ENCODE measurements around the gene SEMA5A.

SEMA5A gene

GRCh38 chr5:9335269-9335668, 210.6 kb downstream of the SEMA5A start:
- TF ChIP-seq CTCF (IDR thresholded peaks at IDR 0.05; ENCODE audit: control extremely low read depth, extremely low read depth, low read depth, missing control alignments): no peak
- CTCF ChIA-PET: no interaction called here
- POLR2A ChIA-PET: no interaction called here
- no peak for DNase-seq (ENCODE audit: extremely low spot score)

GRCh38 chr5:9332026-9332425, 213.8 kb downstream of the SEMA5A start:
- ChIA-PET POLR2A (no interaction called here), CTCF (interaction anchor here (1.1 to 2.5 kb wide), 3 partner anchors 10 to 17 kb away, joined by 3 to 7 read pairs (median 3); no protein-coding TSS in a partner anchor)
- no peak for TF ChIP-seq CTCF (IDR thresholded peaks at IDR 0.05; ENCODE audit: control extremely low read depth, extremely low read depth, low read depth, missing control alignments)
- no peak for DNase-seq (ENCODE audit: extremely low spot score)

- ChIA-PET CTCF (interaction anchor here (1.1 to 2.5 kb wide), 3 partner anchors 11 to 18 kb away, joined by 3 to 7 read pairs (median 3); no protein-coding TSS in a partner anchor), POLR2A (no interaction called here)
- TF ChIP-seq CTCF (IDR thresholded peaks at IDR 0.05; ENCODE audit: control extremely low read depth, extremely low read depth, low read depth, missing control alignments): no peak
- no peak for DNase-seq (ENCODE audit: extremely low spot score)
Measured at GRCh38 chr5:9331372-9331771, 214.5 kb downstream of the SEMA5A start.

- ChIA-PET POLR2A (no interaction called here), CTCF (interaction anchor here (1.3 to 1.7 kb wide), 2 partner anchors 10 to 12 kb away, joined by 4 read pairs; no protein-coding TSS in a partner anchor)
- no peak for DNase-seq (ENCODE audit: extremely low spot score)
- no peak for TF ChIP-seq CTCF (IDR thresholded peaks at IDR 0.05; ENCODE audit: control extremely low read depth, extremely low read depth, low read depth, missing control alignments)
Measured at GRCh38 chr5:9329125-9329524, 216.8 kb downstream of the SEMA5A start.

GRCh38 chr5:9325549-9325948, 220.3 kb downstream of the SEMA5A start:
- ChIA-PET CTCF (no interaction called here), POLR2A (no interaction called here)
- DNase-seq (ENCODE audit: extremely low spot score): no peak
- TF ChIP-seq CTCF (IDR thresholded peaks at IDR 0.05; ENCODE audit: control extremely low read depth, extremely low read depth, low read depth, missing control alignments): no peak

- ChIA-PET CTCF (no interaction called here), POLR2A (no interaction called here)
- no peak for TF ChIP-seq CTCF (IDR thresholded peaks at IDR 0.05; ENCODE audit: control extremely low read depth, extremely low read depth, low read depth, missing control alignments)
- no peak for DNase-seq (ENCODE audit: extremely low spot score)
Measured at GRCh38 chr5:9324348-9325077, 221.4 kb downstream of the SEMA5A start.
